HG03342 (cell line): ENCODE results near the gene GPC5.

Experiments
- ATAC-seq: cut with Tn5 transposase; IDR thresholded peaks from one replicate; pipeline ENCODE4 v1.9.1; 2021; ENCODE audit warnings: mild to moderate bottlenecking, moderate library complexity; ENCODE audit not compliant: unreplicated experiment

GPC5 gene

GRCh38 chr13:91450913-91451312, 52.5 kb downstream of the GPC5 start:
- ATAC-seq: no peak

GRCh38 chr13:91454666-91455065, 56.2 kb downstream of the GPC5 start:
- no peak for ATAC-seq

DNA sequence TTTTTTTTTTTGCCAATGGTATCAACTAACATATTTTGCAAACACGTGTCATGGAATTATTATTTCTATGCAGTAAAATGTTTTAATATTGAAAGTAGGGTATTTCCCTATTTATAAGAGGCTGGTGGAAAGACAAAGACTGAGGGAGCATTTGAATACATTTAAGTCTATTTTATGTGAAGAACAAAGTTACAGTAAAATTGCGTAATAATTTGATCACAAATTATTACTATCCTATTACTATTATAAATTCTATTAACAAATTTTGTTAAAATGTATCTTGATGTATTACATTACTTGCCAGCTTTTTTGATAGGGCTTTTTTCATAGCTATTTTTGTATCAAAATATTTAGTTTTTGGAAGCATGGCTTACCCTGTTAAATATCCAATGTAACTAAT, 58.4 kb downstream of the GPC5 start:
- ATAC-seq: no peak

GRCh38 chr13:91459485-91459884, 61.1 kb downstream of the GPC5 start:
- no peak for ATAC-seq

- ATAC-seq: no peak
Observed at GRCh38 chr13:91464336-91464735, 65.9 kb downstream of the GPC5 start.

- ATAC-seq: no peak
Observed at GRCh38 chr13:91467236-91467635, 68.8 kb downstream of the GPC5 start.

DNA sequence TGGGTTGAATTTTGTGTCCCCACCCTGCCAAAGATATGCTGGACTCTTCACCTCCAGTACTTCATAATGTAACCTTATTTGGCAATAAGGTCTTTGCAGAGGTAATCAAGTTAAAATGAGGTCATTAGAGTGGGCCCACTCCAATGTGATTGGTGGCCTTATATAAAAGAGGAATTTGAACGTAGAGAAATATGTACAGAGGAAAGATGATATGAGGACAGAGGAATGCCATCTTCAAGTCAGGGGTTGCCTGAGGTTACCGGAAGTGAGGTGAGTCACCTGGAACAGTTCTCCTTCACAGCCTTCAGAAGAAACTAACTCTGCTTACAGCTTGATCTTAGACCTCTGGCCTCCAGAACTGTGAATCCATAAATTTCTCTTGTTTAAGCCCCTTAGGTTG, 69.9 kb downstream of the GPC5 start:
- ATAC-seq: no peak

DNA sequence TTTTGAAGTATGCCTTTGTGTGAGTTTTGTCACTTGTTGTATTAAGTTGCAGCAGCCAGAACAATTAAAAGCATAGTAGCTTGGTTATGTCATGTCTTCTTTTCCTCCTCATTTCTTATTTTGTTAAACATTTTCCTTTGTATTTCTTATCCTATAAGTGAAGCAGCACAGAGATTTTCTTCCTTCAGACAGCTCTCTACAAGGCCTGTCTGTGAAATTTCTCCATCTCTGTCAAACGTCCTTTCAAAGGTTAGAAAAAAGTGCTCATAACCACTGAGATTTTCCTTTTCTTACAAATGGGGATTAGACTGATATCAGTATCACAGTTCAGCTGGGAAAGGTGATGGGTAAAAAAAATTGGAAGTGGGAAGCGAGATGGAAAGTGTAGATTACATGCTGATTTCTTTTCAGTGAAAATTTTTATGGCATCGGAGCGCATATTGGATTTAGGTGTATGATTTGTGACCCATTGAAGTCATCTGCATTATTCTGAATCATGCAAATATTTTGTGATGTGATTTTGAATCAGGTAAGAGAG, 71.7 kb downstream of the GPC5 start:
- no peak for ATAC-seq

GRCh38 chr13:91470681-91471080, 72.3 kb downstream of the GPC5 start:
- no peak for ATAC-seq

GRCh38 chr13:91482427-91482826, 84.0 kb downstream of the GPC5 start:
- ATAC-seq: no peak

DNA sequence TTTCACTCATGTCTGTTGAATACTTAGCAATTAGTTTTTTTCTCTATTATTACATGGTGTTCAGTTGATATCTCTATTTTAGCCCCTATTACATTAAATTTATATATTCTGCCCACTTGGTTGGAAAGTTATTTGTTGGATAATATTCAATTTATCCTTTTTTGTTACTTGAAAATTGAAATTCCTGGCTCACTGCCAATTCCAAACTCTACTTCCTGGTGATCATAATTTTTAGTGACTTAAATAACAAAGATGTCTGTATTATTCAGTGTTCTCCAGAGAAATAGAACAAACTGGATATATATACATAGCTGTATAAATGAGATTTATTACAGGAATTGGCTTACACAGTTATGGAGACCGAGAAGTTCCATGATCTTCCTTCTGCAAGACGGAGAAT, 93.6 kb downstream of the GPC5 start:
- no peak for ATAC-seq

DNA sequence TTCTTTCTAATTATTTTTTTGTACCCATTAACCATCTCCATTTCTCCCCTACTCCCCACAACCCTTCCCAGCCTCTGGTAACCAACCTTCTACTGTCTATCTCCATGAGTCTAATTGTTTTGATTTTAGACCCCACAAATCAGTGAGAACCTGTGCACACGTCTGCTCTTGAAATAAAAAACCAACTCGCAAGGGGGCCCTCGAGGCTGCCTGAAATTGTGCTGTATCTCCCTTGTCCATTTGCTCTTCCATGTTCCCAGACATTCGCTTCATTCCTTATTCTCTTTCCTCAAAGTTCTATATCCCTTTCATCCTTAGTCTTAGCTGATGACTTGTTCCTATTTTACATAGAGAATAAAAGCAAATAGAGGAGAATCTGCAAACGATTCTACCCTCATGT, 95.0 kb downstream of the GPC5 start:
- ATAC-seq: no peak

- no peak for ATAC-seq
Observed at GRCh38 chr13:91498298-91498697, 99.9 kb downstream of the GPC5 start.

DNA sequence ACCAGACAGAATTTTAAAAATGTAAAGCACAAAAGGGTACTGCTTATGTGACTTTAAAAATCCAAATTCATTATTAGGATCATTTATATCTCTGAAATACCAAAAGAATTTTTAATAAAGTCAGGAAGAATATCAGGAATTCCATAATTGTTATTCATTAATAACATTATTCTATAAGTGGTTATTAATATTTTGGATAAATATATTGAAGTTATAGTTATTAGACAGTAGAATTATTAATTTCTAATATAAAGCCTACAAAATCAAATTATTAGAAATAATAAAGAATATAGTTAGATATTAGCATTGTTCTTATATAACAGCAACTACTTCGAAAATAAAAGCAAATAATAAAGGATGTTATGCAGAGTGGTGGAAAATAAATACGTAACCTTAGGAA, 105.8 kb downstream of the GPC5 start:
- ATAC-seq: no peak

DNA sequence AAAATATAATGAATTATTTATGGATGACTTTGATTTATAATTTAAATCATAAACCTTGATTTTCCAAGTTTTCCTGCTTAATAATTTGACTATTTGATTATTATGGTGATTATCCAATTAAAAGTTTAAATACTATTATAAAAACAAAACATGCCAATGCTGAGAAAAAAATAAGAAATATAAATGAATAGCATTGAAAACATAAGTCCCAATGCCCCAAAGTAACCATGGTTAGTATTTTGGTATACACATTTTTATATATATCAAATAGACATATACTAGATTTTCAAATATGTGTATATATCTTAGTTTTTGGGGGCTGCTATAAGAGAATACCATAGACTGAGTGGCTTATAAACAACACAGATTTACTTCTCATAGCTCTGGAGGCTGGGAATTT, 108.3 kb downstream of the GPC5 start:
- ATAC-seq: no peak

DNA sequence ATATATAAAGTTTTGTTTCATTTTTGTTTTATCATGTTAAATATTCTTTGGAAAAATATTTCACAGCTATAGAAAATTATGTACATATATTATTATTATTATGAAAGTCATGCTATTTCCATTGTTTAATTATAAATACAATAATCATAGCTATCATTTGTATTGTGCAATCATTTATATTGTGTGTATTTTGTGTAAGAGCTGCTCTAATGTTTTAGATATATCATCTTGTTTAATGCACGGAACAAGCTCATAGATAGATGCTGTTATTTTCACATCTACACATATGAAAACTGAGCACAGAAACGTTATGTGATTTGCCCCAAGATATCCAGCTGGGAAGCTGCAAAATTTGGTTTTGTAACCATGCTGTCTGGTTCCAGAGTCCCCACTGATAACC, 111.6 kb downstream of the GPC5 start:
- ATAC-seq: no peak

GRCh38 chr13:91513790-91514189, 115.4 kb downstream of the GPC5 start:
- ATAC-seq: no peak

GRCh38 chr13:91516799-91517198, 118.4 kb downstream of the GPC5 start:
- ATAC-seq: no peak

DNA sequence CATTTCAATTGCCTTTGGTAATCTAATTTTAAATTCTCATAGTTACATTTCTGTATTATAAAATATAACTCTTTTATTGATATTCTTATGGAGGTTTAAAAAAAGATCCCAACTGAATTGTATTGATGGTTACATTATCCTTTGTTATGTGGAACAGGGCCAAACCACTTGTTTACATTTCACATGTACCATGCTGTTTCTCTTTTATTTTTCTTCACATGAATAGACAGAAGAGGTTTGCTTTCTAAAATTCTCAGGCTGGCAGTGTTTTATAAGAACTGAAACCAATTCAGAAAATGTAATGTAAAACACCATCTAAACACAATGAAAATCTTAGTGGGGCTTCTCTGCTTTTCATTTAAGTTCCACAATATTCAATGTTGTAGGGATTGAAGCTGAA, 122.5 kb downstream of the GPC5 start:
- no peak for ATAC-seq

DNA sequence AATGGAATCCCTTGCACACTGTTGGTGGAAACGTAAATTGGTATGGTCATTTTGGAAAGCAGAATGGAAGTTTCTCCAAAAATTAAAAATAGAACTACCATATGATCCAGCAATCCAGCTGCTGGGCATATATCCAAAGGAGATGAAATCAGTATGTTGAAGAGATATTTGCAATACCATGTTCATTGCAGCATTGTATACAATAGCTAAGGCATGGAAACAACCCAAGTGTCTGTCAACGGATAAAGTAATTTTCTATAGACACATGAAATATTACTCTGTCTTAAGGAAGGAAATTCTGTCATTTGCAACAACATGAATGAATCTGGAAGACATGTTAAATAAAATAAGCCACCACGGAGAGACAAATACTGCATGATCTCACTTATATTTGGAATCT, 124.7 kb downstream of the GPC5 start:
- ATAC-seq: no peak

DNA sequence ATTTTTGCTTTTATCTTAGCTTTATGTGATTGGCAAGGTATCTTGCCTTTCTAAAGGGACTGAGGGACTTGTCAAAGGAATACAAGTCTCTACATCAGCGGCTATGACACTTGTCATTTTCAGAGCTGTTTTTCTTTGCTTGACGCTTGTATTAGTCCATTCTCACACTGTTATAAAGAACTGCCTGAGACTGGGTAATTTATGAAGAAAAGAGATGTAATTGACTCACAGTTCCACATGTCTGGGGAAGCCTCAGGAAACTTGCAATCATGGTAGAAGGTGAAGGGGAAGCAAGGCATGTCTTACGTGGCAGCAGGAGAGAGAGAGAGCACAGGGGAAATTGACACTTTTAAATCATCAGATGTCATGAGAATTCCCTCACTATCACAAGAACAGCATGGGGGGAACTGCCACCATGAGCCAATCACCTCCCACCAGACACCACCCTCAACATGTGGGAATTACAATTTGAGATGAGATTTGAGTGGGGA, 128.2 kb downstream of the GPC5 start:
- no peak for ATAC-seq

GRCh38 chr13:91529739-91530482, 131.5 kb downstream of the GPC5 start:
- no peak for ATAC-seq

DNA sequence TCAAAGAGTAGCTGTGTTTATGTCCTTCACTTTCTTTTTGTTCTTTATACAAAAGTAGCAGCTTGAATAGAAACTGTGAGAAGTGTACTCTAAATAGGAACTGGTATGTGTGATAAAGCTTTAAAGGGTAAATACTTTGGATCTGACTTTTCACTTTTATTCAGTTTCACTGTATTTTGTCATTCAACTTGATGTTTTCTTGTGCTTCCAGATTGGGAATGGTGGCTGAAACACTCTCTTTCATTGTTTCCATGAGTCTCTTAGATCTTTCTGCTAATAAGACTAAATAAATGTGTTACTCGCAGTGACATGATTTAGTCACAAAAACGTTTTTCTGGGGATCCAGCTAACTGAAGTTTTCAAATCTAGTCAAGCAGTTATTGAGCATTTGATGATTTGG, 133.2 kb downstream of the GPC5 start:
- ATAC-seq: no peak
